HL-60 (cell line): ENCODE measurements around the gene CREB3L4.
"Not testable (repeated sequence)": the region's sequence is repeated elsewhere in the genome, so short reads cannot be mapped to it uniquely, and the experiment has no call there.

ENCODE experiments used
- DNase-seq, 2 experiments: peaks; one replicate each; pipeline ENCODE4 v3.0.0-alpha.2; 2010 to 2020; ENCODE audit warnings: low read depth in 1 of 2, low spot score in 1 of 2
- H3K27ac ChIP-seq: fragments of 250-450 bp; sonication (Bioruptor Pico); replicated peaks from 2 replicates; pipeline ENCODE4 v1.5.1; 2020; ENCODE audit warnings: mild to moderate bottlenecking, moderate library complexity
- H3K27me3 ChIP-seq: fragments of 250-450 bp; sonication (Bioruptor Pico); 2 replicates; pipeline ENCODE4 v1.5.1; 2021; ENCODE audit warnings: mild to moderate bottlenecking, moderate library complexity; ENCODE audit not compliant: insufficient read depth, poor library complexity, severe bottlenecking
- H3K4me3 ChIP-seq: replicated peaks from 2 replicates; pipeline ENCODE4 v1.5.1; 2011; ENCODE audit warnings: mild to moderate bottlenecking, control low read depth, low read length; ENCODE audit not compliant: insufficient read depth
- GABPA ChIP-seq: IDR thresholded peaks from 2 replicates; pipeline ENCODE4 v1.6.1; 2012; ENCODE audit warnings: low read depth
- POLR2AphosphoS5 ChIP-seq: IDR thresholded peaks from 2 replicates; pipeline ENCODE4 v1.6.1; 2012; ENCODE audit warnings: low read depth
- SPI1 ChIP-seq: IDR thresholded peaks from 2 replicates; pipeline ENCODE4 v1.6.1; 2012; ENCODE audit warnings: low read depth, mild to moderate bottlenecking, borderline replicate concordance
- TF ChIP-seq, protein P1 (sequence below): IDR thresholded peaks from 2 replicates; pipeline ENCODE4 v1.6.1; 2012; ENCODE audit warnings: low read depth; ENCODE audit not compliant: insufficient replicate concordance
- TF ChIP-seq, protein P2 (sequence below): IDR thresholded peaks from one replicate; pipeline ENCODE4 v1.5.1; 2011; ENCODE audit warnings: low read length, control low read depth, inconsistent platforms; ENCODE audit not compliant: insufficient read depth

CREB3L4 gene

GRCh38 chr1:154006136-154006535 is 38.4 kb downstream of the CREB3L4 start:
- H3K27me3 ChIP-seq, result no peaks in the 10 kb centered on the region
- no peak overlapping the region for H3K27ac ChIP-seq
- DNase-seq, result no peak
- H3K4me3 ChIP-seq, result no peak overlapping the region
- TF ChIP-seq POLR2AphosphoS5, result no peak
- no peak for TF ChIP-seq GABPA
- TF ChIP-seq, protein P1, sequence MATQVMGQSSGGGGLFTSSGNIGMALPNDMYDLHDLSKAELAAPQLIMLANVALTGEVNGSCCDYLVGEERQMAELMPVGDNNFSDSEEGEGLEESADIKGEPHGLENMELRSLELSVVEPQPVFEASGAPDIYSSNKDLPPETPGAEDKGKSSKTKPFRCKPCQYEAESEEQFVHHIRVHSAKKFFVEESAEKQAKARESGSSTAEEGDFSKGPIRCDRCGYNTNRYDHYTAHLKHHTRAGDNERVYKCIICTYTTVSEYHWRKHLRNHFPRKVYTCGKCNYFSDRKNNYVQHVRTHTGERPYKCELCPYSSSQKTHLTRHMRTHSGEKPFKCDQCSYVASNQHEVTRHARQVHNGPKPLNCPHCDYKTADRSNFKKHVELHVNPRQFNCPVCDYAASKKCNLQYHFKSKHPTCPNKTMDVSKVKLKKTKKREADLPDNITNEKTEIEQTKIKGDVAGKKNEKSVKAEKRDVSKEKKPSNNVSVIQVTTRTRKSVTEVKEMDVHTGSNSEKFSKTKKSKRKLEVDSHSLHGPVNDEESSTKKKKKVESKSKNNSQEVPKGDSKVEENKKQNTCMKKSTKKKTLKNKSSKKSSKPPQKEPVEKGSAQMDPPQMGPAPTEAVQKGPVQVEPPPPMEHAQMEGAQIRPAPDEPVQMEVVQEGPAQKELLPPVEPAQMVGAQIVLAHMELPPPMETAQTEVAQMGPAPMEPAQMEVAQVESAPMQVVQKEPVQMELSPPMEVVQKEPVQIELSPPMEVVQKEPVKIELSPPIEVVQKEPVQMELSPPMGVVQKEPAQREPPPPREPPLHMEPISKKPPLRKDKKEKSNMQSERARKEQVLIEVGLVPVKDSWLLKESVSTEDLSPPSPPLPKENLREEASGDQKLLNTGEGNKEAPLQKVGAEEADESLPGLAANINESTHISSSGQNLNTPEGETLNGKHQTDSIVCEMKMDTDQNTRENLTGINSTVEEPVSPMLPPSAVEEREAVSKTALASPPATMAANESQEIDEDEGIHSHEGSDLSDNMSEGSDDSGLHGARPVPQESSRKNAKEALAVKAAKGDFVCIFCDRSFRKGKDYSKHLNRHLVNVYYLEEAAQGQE, result no peak
- TF ChIP-seq SPI1, result no peak
- TF ChIP-seq, protein P2, sequence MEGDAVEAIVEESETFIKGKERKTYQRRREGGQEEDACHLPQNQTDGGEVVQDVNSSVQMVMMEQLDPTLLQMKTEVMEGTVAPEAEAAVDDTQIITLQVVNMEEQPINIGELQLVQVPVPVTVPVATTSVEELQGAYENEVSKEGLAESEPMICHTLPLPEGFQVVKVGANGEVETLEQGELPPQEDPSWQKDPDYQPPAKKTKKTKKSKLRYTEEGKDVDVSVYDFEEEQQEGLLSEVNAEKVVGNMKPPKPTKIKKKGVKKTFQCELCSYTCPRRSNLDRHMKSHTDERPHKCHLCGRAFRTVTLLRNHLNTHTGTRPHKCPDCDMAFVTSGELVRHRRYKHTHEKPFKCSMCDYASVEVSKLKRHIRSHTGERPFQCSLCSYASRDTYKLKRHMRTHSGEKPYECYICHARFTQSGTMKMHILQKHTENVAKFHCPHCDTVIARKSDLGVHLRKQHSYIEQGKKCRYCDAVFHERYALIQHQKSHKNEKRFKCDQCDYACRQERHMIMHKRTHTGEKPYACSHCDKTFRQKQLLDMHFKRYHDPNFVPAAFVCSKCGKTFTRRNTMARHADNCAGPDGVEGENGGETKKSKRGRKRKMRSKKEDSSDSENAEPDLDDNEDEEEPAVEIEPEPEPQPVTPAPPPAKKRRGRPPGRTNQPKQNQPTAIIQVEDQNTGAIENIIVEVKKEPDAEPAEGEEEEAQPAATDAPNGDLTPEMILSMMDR, result no peak

- DNase-seq, result no peak
- no peak overlapping the region for H3K27ac ChIP-seq
- no peak overlapping the region for H3K4me3 ChIP-seq
- H3K27me3 ChIP-seq, result no peaks in the 10 kb centered on the region
- TF ChIP-seq GABPA, result no peak
- TF ChIP-seq, protein P1, result no peak
- TF ChIP-seq POLR2AphosphoS5, result no peak
- TF ChIP-seq SPI1, result no peak
- TF ChIP-seq, protein P2, result no peak
Observed at GRCh38 chr1:154012129-154012528, 44.4 kb downstream of the CREB3L4 start.

- not testable (repeated sequence) for DNase-seq, H3K27me3 ChIP-seq, H3K4me3 ChIP-seq, H3K27ac ChIP-seq
Observed at GRCh38 chr1:154012543-154012942, 44.8 kb downstream of the CREB3L4 start.

- no peak for DNase-seq
- Histone ChIP-seq H3K27ac (no peak overlapping the region), H3K27me3 (no peaks in the 10 kb centered on the region), H3K4me3 (no peak overlapping the region)
- TF ChIP-seq, protein P1, result no peak
- no peak for TF ChIP-seq GABPA
- no peak for TF ChIP-seq SPI1
- no peak for TF ChIP-seq POLR2AphosphoS5
- TF ChIP-seq, protein P2, result no peak
Observed at GRCh38 chr1:154014154-154014907, 46.6 kb downstream of the CREB3L4 start.
